Testis (tissue), 3 donors: ENCODE results near the gene SDK1. TPM values are rescaled to one million over a fixed set of nuclear protein-coding genes. Genes with fewer than 3 reads are reported as not detected.

ENCODE experiments used
- DNase-seq: peaks from one replicate; pipeline ENCODE4 v3.0.0-alpha.2; 2019
- H3K27ac ChIP-seq, 2 donors: fragments of 200-600 bp; sonication (generic); one replicate each; pipeline ENCODE4 v1.5.1; 2019
- H3K27me3 ChIP-seq: fragments of 200-600 bp; sonication (generic); one replicate; pipeline ENCODE4 v1.5.1; 2019
- H3K36me3 ChIP-seq: fragments of 200-600 bp; sonication (generic); one replicate; pipeline ENCODE4 v1.5.1; 2017; ENCODE audit warnings: low read depth; ENCODE audit errors: missing control alignments
- H3K4me1 ChIP-seq: fragments of 200-600 bp; sonication (generic); one replicate; pipeline ENCODE4 v1.5.1; 2019
- H3K4me3 ChIP-seq, 2 donors: fragments of 200-600 bp; sonication (generic); one replicate each; pipeline ENCODE4 v1.5.1; 2017 to 2019
- H3K9me3 ChIP-seq: fragments of 200-600 bp; sonication (generic); one replicate; pipeline ENCODE4 v1.5.1; 2017
- CTCF ChIP-seq, 3 experiments: fragments of 450-650 bp in 2 of 3; fragments of 200-600 bp in 1 of 3; sonication (generic) in 1 of 3; IDR thresholded peaks; one replicate each; pipeline ENCODE4 v1.5.1; 2016 to 2019; ENCODE audit warnings: antibody characterized with exemption in 3 of 3, mild to moderate bottlenecking in 2 of 3, moderate library complexity in 1 of 3
- POLR2A ChIP-seq: fragments of 450-650 bp; IDR thresholded peaks from one replicate; pipeline ENCODE4 v1.6.1; 2017; ENCODE audit warnings: antibody characterized with exemption, mild to moderate bottlenecking, moderate library complexity
- WGBS, 2 donors: methylation state at CpG; one replicate each; pipeline ENCODE4 v1.1.5; 2018; 5-methylcytosine and 5-hydroxymethylcytosine counted together
- intact Hi-C: fragments of 100-400 bp; cut with DNase I; formaldehyde crosslinking; loops from one replicate; pipeline ENCODE4 v1.15.1; 2023; ENCODE audit warnings: low total_unique reads
- polyA plus RNA-seq: library from polyadenylated mRNA; stranded (reverse); fragments of 350-450 nt; fragmentation: Illumina TruSeq; extraction: RNeasy Lipid Tissue Mini Kit (QIAGEN cat#74804); gene quantifications from one replicate; pipeline ENCODE4 v1.2.3, GENCODE V29; 2014; ENCODE audit warnings: low read depth, low replicate concordance; ENCODE audit not compliant: insufficient read depth
- total RNA-seq, 2 donors: library from RNA; depleted of rRNA; stranded (reverse); fragments of >200 nt; gene quantifications; one replicate each; pipeline ENCODE4 v1.2.3, GENCODE V29; 2016

The SDK1 gene
- total and polyA plus RNA-seq, 3 donors from 2014 or later: 20.0 to 36.2 (median 24.9) TPM

DNA sequence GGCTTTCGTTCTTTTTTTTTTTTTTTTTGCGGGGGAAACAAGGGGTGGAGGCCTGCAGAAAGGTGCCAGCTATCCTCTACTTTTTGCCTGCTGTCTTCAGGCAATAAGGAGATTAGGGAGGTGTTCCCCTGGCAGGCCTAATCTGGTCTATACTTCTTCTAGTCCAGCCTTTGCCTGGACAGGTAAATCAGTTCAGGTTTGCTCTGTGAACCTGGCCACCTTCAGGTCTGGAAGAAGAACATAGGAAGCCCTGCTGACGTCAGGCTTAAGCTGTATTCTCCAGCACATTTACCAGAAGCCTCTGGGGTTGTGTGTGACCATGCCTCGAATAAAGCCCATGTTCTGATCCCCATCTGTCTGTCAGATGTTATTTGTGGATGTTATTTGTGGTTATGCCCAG, 115.4 kb downstream of the SDK1 start:
- DNase-seq: no peak
- 83 to 86% methylated on average over 4 of the region's 4 CpGs for WGBS, 2 donors
- H3K9me3 ChIP-seq: no peaks in the 10 kb centered on the region
- H3K36me3 ChIP-seq: no peaks in the 10 kb centered on the region
- TF ChIP-seq CTCF (IDR thresholded peaks at IDR 0.05) (no peak), POLR2A (no peak)
- H3K4me1 ChIP-seq: no peaks in the 10 kb centered on the region
- no peak overlapping the region for H3K4me3 ChIP-seq
- no peak overlapping the region for H3K27ac ChIP-seq
- no peaks in the 10 kb centered on the region for H3K27me3 ChIP-seq
- intact Hi-C loops: no loop called here

GRCh38 chr7:3425087-3425486, 124.0 kb downstream of the SDK1 start:
- H3K4me1 ChIP-seq: no peaks in the 10 kb centered on the region
- H3K9me3 ChIP-seq: no peaks in the 10 kb centered on the region
- no peak for DNase-seq
- no peak overlapping the region for H3K4me3 ChIP-seq
- intact Hi-C loops: no loop called here
- no peaks in the 10 kb centered on the region for H3K27me3 ChIP-seq
- TF ChIP-seq POLR2A: no peak
- no peak for TF ChIP-seq CTCF (IDR thresholded peaks at IDR 0.05)
- no peak overlapping the region for H3K27ac ChIP-seq
- H3K36me3 ChIP-seq: no peaks in the 10 kb centered on the region

DNA sequence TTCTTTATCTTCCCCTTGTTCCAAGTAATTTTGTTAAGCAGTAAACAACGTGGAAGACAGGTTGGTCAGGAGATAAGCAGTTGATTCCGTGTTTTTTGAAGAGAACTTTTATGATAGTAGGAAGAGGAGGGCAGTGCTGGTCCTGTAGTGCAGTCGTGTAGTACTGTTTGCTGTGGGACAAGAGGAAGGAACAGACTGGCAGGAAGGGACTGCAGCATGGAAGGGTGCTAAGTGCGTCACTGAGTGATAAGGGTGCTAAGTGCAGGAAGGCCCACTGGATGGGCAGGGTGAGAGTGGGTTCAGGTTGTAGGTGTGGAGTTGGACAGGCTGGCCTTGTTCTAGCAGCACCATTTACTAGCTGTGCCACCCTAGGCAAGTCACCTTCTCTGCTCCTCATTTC, 125.0 kb downstream of the SDK1 start:
- no peak overlapping the region for H3K27ac ChIP-seq
- H3K4me1 ChIP-seq: no peaks in the 10 kb centered on the region
- no peak overlapping the region for H3K4me3 ChIP-seq
- TF ChIP-seq CTCF (IDR thresholded peaks at IDR 0.05): no peak
- no peak for TF ChIP-seq POLR2A
- no peaks in the 10 kb centered on the region for H3K36me3 ChIP-seq
- no peak for DNase-seq
- H3K27me3 ChIP-seq: no peaks in the 10 kb centered on the region
- WGBS, 2 donors: 44 to 54% methylated on average over 4 of the region's 4 CpGs
- intact Hi-C loops: no loop called here
- H3K9me3 ChIP-seq: no peaks in the 10 kb centered on the region

- Histone ChIP-seq H3K9me3 (no peaks in the 10 kb centered on the region), H3K27ac (no peak overlapping the region), H3K27me3 (no peaks in the 10 kb centered on the region), H3K4me1 (no peaks in the 10 kb centered on the region), H3K4me3 (no peak overlapping the region), H3K36me3 (no peaks in the 10 kb centered on the region)
- no peak for TF ChIP-seq CTCF (IDR thresholded peaks at IDR 0.05)
- TF ChIP-seq POLR2A: no peak
- intact Hi-C loops: no loop called here
- 84 to 86% methylated on average over 1 of the region's 1 CpG for WGBS, 2 donors
- DNase-seq: peak; percentile 40
These were observed 126.9 kb downstream of the SDK1 start for GRCh38 chr7:3427957-3428356.

- Histone ChIP-seq H3K4me3 (no peak overlapping the region), H3K27ac (no peak overlapping the region), H3K27me3 (no peaks in the 10 kb centered on the region), H3K36me3 (no peaks in the 10 kb centered on the region), H3K4me1 (no peaks in the 10 kb centered on the region), H3K9me3 (no peaks in the 10 kb centered on the region)
- no peak for DNase-seq
- intact Hi-C loops: no loop called here
- no peak for TF ChIP-seq CTCF (IDR thresholded peaks at IDR 0.05)
- TF ChIP-seq POLR2A: no peak
- 73 to 100% methylated on average over 4 of the region's 4 CpGs for WGBS, 2 donors
These were observed 128.9 kb downstream of the SDK1 start for GRCh38 chr7:3429981-3430380.
